22Rv1 (cell line): ENCODE results near the gene TGFB1.

Experiments used
- CTCF ChIP-seq: fragments of 450-650 bp; IDR thresholded peaks from 2 replicates; pipeline ENCODE4 v1.5.1; 2017; ENCODE audit warnings: mild to moderate bottlenecking
- ZFX ChIP-seq: fragments of 450-650 bp; IDR thresholded peaks from 2 replicates; pipeline ENCODE4 v1.6.1; 2017; ENCODE audit warnings: antibody characterized with exemption, borderline replicate concordance

DNA sequence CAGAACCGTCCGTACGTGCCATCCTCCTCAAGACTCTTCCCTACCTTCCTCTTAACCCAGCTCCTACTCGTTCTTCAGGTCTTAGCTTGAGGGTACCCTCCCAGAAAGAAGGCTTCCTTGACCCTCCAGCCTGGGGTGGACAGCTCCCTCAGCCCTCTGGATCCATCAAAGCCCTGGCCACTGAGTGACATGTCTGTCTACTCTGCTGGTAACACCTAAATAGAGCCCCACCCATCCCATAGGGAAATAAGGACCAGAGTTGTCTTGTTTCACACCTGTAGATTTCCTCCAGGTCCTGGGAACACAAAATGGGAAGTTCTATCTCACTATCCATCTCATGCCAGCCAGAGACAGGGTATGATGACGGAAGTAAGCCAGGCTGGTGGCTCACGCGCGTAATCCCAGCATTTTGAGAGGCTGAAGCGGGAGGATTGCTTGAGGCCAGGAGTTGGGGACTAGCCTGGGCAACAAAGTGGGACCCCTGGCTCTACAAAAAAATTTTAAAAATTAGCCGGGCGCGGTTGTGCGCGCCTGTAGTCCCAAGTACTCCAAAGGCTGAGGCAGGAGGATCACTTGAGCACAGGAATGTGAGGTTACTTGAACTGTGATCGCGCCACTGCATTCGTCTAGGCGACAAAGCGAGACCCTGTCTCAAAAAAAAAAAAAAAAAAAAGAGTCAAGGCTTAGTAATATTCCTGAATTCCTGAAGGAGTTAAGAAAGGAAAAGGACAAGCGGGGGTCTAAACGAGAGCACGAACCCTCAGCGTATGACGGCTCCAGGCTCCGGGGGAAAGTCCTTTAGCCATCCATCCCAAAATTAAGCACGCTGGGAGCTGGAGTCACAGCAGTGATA, 44.3 kb downstream of the TGFB1 start:
- no peak for TF ChIP-seq CTCF
- TF ChIP-seq ZFX: no peak
